ENCODE results near the gene DYTN. TPM values are rescaled to one million over a fixed set of nuclear protein-coding genes. Genes with fewer than 3 reads are reported as not detected.

The DYTN gene
- total RNA-seq, 3 donors from 2014 or later, result not detected

GRCh38 chr2:206708286-206708685, 9.9 kb downstream of the DYTN start:
- peak in 1 of 3 donors; percentile 48 for DNase-seq
- H3K36me3 ChIP-seq (ENCODE audit: low read depth), result no peaks in the 10 kb centered on the region
- H3K9me3 ChIP-seq, result no peaks in the 10 kb centered on the region
- no peaks in the 10 kb centered on the region for H3K4me1 ChIP-seq (ENCODE audit: low read depth)
- peak; percentile 86 for ATAC-seq
- no peak overlapping the region for H3K4me3 ChIP-seq
- TF ChIP-seq CTCF (IDR thresholded peaks at IDR 0.05), result no peak
- intact Hi-C loops (cut with DNase I, micrococcal nuclease), result loop anchor here in 1 of 2 donors (10.0 kb wide), 1 partner anchor 777 kb away; no protein-coding TSS in a partner anchor

- Histone ChIP-seq H3K4me1 (ENCODE audit: low read depth) (no peaks in the 10 kb centered on the region), H3K9me3 (no peaks in the 10 kb centered on the region), H3K36me3 (ENCODE audit: low read depth) (no peaks in the 10 kb centered on the region), H3K4me3 (no peak overlapping the region)
- ATAC-seq (peak; percentile 61), DNase-seq (peak in 1 of 3 donors; percentile 14)
- no peak for TF ChIP-seq CTCF (IDR thresholded peaks at IDR 0.05)
- intact Hi-C loops (cut with DNase I, micrococcal nuclease), result loop anchor here in 1 of 2 donors (10.0 kb wide), 1 partner anchor 778 kb away; no protein-coding TSS in a partner anchor
Observed at GRCh38 chr2:206707164-206707701, 11.0 kb downstream of the DYTN start.

GRCh38 chr2:206701952-206702605, 16.1 kb downstream of the DYTN start:
- Histone ChIP-seq H3K36me3 (ENCODE audit: low read depth) (no peaks in the 10 kb centered on the region), H3K4me3 (no peak overlapping the region), H3K4me1 (ENCODE audit: low read depth) (no peaks in the 10 kb centered on the region), H3K9me3 (no peaks in the 10 kb centered on the region)
- no peak for TF ChIP-seq CTCF (IDR thresholded peaks at IDR 0.05)
- ATAC-seq (no peak), DNase-seq (no peak)
- intact Hi-C loops (cut with DNase I, micrococcal nuclease), result loop anchor here in 1 of 2 donors (10.0 kb wide), 1 partner anchor 783 kb away; no protein-coding TSS in a partner anchor

GRCh38 chr2:206700156-206700555, 18.0 kb downstream of the DYTN start:
- H3K4me3 ChIP-seq, result no peak overlapping the region
- H3K36me3 ChIP-seq (ENCODE audit: low read depth), result no peaks in the 10 kb centered on the region
- TF ChIP-seq CTCF (IDR thresholded peaks at IDR 0.05), result no peak
- ATAC-seq (no peak), DNase-seq (no peak)
- intact Hi-C loops (cut with DNase I, micrococcal nuclease), result loop anchor here in 1 of 2 donors (10.0 kb wide), 1 partner anchor 785 kb away; no protein-coding TSS in a partner anchor
- no peaks in the 10 kb centered on the region for H3K9me3 ChIP-seq
- H3K4me1 ChIP-seq (ENCODE audit: low read depth), result no peaks in the 10 kb centered on the region

GRCh38 chr2:206698811-206699210, 19.4 kb downstream of the DYTN start:
- Histone ChIP-seq H3K9me3 (no peaks in the 10 kb centered on the region), H3K4me1 (ENCODE audit: low read depth) (no peaks in the 10 kb centered on the region), H3K4me3 (no peak overlapping the region), H3K36me3 (ENCODE audit: low read depth) (no peaks in the 10 kb centered on the region)
- DNase-seq (no peak), ATAC-seq (no peak)
- intact Hi-C loops (cut with DNase I, micrococcal nuclease), result no loop called here
- TF ChIP-seq CTCF (IDR thresholded peaks at IDR 0.05), result no peak

Measured in mucosa of descending colon (tissue), 3 donors.